NCI-H446 treated with DMSO at 0.1 percent for 48 hours (cell line): ENCODE data around the gene TBXT.
"Not testable (repeated sequence)": the region's sequence is repeated elsewhere in the genome, so short reads cannot be mapped to it uniquely, and the experiment has no call there.

Experiments
- DNase-seq: peaks from one replicate; lab custom pipeline; 2025; lab: John Stamatoyannopoulos, UW

The TBXT gene

DNA sequence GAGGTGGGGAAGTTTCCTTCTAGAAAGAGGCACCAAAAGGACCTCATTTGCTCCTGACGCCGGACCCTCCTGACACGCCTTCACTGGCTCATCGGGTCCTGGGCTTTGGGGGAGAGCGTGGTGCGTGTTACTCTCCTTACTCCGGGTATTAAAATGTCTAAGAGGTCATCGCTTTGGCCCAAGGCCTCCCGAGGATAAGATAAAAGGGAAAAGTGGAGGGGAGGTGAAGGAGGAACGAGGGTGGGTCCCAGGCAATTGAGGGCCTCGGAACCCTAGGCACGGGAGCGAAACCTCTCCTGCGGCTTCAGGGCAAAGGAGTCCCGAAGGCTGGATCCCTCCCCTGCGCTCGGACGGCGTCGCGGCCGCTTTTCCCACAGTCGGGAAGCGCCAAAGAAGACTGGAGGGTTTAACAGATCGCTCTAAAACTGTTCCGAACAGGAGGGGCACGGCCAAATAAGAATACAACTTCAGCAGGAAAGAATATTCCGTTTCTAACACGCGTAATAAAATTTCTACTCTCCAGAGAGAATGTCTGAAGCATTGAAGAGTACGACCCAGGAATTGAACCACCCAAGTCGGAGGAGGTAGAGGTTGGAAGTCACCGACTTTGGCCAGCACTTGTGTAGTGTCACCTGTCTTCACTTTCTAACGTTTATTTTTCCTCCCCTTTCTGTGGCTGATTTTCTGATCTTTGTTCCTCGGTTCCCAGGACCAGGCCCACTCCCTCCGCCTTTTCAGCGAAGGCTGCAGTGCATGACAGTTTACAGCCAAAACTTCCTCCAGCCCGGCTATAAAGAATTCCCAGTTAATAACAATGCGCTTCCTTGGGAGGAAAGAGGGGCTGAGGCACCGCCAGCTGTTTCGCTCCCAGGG, 2.1 kb upstream of the TBXT start:
- DNase-seq, result no peak

DNA sequence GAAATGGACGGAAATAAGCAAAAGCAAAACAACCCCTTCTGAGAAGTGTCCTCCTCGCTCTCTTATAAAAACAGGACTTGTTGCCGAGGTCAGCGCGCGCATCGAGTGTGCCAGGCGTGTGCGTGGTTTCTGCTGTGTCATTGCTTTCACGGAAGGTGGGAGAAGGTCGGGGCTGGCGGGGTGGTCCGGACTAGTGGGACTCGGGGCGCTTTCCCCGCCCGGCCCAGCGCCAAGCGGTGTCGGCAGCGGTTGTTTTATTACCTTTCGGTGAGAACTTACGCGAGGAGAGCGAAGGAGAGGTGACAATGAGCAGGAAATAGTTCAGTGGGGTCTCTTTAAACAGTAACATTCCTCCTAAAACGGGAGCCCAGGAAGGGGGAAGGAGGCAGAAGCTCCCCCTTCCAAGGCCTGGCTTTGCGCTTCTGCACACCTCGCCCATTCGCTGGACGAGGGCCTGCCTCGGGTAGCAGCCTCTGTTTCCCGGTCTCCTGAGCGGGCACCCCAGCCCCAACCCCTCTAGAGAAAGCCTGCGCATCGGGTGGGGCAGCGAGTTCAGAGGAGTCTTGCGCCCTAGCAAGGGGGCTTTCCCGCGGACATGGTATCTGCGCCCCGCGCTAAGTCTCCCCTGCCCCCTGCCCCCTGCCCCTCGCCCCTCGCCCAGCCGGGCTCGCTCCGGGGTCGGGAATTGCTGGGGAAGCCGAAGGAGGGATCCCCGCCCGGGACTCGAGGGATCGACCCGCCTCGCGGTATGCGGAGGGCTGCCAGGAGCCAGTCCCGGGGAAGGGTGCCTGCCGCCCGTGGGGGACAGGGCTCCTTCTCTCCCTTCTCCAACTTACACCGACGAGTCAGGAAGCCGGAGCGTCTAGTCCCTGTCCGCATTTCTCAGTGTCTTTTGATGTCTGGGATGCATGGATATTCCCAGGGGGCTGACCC, 1.2 kb upstream of the TBXT start:
- DNase-seq, result no peak

DNA sequence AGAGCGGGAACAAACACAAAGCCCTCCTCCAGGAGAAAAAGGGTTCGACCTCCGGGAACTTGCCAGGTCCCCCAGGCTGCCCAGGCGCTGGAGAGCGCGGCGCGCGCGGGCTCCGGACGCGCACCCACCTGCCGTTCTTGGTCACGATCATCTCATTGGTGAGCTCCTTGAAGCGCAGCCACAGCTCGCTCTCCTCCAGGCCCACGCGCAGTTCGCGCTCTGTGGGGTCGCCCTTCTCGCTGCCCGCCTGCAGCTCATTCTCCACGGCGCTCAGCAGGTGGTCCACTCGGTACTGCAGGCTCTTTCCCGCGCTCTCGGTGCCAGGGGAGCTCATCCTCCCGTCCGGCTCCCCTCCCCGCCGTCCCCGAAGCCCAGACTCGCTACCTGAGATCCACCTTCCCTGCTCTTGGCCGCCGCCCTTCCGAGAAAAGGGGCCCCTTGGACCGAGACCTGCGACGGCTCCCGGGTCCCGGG, 356 bp downstream of the TBXT start:
- no peak for DNase-seq

DNA sequence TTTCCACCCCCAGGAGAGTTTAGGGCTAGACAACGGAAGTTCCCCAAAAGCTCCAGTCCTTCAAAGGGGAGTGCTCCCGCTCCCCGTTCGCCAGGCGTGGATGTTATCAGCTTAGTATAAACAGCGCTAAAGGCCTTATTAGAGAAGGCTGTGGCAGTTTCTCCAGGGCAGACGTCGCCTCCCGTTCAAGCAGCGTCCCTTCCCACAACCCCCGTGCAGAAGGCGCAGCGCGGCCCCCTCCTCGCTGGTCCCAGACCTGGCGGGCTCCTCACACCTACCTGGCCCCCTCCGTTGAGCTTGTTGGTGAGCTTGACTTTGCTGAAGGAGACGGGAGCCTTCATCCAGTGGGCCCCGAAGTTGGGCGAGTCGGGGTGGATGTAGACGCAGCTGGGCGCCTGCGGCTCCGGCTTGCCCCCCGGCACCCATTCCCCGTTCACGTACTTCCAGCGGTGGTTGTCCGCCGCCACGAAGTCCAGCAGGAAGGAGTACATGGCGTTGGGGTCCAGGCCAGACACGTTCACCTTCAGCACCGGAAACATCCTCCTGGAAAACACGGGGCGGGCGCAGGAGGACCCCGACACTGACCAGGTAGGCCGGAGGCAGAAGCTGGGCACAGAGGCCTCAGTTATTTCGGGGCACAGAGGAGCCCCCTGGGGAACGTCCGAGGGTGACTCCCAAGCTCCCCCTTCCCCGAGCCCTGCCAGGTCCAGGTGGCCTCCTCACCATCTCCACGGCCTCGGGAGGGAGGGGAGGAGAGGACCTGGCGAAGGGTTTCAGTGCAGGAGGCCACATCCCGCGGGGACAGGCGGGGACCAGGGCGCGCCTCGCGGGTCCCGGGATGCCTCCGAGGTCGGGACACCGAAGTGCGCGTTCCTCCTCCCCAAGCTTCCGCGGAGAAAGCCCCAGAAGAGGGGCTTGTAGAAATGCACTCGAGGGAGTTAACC, 1.1 kb downstream of the TBXT start:
- no peak for DNase-seq

DNA sequence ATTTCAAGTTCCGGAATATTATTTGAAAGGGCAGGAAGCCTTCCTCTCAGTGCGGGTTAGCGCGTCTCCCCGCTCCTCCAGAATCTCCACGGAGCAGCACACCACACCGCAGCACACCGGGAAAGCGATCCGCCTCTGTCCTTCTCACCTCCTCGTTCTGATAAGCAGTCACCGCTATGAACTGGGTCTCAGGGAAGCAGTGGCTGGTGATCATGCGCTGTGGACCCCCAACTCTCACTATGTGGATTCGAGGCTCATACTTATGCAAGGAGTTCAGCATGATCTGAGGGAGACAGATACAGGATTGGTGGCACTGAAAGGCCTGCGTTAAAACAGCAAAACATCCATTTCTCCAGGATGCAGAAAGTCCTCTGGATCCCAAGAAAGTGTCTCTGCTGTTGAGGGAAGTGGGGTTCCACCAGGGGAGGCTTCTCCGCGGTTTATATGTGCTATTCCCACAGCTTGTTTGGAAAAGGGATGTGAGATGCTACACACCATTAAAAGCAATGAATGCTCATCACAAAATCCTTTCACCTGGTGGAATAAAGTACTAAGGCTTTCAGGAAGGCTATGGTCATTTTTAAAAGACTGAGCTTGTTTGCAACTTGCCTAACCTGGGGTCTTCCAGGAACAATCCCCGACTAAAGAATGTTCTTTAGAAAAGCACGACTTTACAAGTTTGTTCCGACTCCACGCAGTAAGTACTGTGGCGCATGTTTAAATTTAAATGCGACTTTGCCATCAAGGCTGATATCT, 1.9 kb downstream of the TBXT start:
- DNase-seq, result no peak

DNA sequence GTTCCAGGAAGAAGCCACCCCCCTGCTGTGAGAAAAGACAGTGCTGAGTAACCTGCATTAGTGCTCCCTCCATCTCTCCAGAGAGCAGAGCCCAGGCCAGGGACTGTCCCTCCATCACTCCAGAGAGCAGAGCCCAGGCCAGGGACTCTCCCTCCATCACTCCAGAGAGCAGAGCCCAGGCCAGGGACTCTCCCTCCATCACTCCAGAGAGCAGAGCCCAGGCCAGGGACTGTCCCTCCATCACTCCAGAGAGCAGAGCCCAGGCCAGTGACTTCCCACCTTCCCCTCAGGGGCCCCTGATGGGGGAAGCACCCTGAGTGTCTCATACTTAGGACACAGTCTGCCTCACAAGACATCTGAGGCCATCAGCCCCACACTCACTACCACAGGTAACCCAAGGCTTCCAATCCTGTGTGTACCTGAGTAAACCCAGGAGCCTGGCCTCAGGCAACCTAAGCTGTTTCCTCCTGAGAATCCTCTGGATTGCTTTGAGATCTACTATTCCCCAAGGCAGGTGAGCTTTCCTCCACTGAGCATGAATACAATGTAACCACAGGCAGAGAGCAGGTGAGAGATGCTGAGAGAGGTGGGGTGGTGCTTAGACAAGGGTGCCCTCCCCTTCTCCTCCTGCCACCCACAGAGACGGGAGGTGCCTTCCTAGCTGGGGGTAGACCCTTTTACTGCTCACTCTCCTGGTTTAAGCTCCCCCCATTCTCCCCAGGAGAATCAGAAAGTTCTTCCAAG, 4.9 kb downstream of the TBXT start:
- no peak for DNase-seq

DNA sequence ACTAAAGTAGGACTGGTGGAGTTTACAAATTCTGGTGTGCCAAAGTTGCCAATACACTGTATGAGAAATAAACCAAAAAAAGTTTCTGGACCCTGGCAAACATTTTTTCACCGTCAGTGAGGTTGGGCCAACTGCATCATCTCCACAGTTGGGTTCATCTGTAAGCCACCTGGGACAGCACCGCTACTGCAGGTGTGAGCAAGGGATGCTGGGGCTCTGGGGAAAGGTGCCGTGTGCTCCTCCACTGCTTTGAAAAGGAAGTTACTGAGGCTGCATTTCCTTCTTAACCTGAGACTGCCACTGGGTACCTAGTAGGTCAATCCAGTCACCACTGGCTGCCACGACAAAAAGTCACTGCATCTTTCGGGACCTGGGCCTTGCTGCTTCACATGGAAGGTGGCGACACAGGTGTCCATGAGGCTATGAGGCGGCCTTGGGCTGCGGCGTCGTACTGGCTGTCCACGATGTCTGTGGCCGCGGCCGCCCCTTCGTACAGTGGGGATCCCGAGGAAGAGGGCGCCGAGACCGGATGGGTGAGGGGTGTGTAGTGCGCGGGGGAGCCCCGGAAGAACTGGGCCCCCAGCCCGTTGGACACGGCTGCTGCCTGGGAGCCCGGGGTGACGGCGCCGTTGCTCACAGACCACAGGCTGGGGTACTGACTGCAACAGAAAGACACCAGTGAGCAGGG, 9.6 kb downstream of the TBXT start:
- no peak for DNase-seq

DNA sequence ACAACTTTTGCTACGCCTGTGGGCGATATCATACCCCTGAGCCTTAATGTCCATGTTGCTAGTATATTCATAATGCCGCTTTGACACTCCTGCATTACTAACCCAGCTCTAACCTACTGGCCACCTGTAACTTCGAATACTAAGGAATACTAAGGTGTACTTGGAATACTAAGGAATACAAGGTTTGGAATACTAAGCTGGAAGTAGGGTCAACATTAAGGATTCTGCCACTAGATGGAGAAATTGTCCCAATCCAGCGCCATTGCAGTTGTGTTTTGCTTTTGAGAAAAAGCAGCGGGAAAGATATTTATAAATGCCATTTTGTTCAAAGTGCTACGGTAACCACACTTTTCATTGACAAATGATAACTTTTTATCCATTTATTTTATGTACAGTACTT, 10.7 kb downstream of the TBXT start:
- DNase-seq, result no peak

DNA sequence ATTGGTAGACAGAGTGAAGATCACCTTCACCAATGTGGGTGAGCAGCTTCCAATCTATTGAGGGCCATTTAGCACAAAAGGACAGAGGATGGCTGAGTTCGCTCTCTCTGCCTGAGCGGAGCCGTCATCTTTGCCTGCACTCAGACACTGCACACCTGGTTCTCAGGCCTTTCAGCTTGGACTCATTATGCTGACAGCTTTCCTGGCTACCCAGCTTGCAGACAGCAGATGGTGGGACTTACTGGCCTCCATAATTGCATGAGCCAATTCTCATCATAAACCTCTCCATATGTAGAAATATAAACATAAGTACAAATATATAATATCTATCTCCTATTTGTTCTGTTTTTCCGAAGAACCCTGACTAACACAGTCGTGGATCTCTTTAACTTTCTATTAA, 13.7 kb downstream of the TBXT start:
- DNase-seq, result no peak

DNA sequence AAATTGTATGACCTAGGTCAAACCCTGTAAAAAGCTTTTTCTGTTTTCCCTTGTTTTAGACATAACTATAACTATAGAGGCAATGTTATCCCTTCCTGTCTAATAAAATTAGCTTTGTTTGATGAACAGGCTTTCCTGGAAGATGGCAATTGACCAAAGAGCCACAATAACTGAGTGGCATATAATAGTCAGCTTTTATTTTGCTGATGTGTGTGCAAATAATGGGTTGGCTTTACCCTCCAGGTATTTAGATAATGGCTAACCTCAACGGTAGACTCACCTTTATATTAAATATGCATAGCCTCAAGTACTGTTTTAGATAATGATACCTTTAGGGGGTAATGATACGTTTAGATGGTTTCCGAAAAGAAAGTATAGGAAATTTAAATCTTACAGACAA, 15.0 kb downstream of the TBXT start:
- DNase-seq, result no peak

DNA sequence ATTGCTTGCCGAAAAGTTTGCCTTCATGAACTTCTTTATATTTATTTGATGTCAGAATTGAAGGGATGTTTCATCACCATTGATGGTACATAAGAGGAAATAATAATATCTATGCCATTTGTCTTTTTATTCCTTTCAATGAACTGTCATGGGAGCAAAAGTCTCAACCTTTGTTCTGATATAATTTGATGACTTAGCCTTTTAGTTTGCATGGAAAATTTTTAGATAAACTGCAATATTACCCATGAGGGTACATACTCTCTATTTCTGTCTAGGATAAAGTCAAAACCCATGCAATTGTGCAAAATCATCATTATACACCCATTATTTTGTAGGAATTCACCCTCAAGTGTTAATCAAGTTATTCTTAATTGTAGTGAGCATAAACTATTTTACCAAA, 15.9 kb downstream of the TBXT start:
- no peak for DNase-seq

DNA sequence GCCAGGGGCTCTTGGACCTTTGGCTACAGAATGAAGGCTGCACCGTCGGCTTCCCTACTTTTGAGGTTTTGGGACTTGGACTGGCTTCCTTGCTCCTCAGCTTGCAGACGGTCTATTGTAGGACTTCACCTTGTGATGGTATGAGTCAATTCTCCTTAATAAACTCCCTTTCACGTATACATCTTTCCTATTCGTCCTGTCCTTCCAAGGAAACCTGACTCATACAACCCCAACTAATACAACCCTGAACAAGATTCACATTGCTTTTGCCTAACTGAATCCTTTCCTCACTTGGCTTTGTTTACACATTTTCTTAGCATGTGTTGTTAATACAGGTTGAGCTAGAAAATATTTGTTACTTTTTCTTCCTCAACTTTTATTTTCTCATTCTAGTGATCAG, 21.9 kb downstream of the TBXT start:
- no peak for DNase-seq

DNA sequence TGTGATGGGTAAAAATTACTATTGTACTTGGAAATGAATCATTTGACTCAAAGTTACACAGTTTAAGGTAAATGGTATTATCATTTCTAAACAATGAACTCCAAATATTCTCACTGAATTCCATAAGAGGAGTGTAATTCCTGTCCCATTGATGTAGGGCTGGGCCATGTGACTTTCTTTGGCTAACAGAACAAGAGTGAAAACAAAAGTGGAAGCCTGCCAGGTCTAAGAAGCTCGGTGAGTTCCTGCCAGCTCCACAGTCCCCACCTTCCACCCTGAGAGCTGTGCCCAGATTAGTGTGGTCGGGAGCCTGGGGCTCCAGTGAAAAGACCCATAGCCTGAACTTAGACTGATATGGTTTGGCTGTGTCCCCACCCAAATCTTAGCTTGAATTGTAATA, 24.6 kb downstream of the TBXT start:
- no peak for DNase-seq

DNA sequence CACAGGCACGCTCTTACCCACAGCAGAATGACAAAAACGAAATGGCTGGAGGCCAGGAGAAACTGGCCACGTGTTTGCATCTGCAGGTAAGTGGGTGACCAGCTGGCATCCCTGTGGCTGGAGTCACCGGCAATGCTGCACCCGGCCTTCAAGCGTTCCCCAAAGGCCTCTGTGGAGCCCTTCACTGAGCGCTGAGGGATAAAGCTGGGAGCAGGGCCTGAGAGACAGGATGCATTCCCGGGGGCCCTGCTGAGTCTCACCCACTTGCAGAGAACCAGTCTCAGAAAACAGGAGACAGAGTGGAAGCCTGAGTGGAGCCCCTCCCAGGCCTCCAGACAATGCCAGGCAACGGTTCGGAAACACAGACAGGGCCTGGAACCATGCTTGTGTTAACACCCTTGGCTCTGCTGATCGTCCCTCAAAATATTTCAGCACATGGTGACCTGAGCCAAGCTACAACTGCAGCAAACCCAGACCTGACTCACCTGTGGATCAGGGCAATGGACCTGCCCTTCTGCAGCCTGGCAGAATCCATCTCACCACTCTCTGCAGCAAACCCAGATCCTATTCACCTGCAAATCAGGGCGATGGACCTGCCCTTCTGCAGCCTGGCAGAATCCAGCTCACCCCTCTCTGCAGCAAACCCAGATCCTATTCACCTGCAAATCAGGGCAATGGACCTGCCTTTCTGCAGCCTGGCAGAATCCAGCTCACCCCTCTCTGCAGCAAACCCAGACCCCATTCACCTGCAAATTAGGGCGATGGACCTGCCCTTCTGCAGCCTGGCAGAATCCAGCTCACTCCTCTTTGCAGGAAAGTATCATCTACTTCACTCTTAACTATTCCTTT, 39.8 kb downstream of the TBXT start:
- DNase-seq, result no peak

DNA sequence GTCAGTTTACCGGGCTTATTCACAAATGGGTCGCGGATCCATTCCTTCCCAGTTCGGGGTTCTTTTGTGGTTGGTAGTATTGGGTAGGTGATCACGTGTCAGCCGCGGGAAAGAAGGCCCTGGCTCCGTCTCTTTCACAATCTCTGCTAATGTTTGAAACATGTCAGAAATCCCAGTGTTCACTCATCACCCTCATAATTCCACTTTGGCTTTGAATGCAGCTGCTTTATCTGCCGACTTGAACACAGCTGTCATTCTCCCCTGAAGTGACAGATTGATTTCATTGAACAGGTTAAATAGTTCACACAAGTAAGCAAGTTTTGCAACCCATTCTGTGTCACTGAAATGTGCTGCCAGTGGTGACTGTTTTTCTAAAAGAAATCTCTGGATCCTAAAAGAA, 44.5 kb downstream of the TBXT start:
- DNase-seq, result not testable (repeated sequence)

DNA sequence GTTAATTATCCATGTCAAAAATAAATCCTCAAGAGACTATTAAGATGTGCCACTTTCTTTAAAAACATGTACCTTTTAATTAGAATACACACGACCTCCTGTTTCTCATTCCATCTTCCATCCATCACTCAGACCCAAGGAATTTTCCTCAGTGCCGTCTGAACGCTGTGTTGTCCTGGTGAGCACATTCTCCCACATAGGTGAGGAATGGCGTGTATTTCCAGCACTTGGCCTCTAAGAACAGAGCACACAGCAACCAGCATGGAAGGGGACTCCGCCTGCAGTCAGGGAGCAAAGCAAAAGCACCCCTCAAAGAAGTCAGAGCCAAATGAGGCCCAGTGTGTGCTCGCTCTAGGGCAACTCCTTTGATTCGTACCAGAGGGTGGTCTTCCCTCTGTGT, 45.9 kb downstream of the TBXT start:
- no peak for DNase-seq

DNA sequence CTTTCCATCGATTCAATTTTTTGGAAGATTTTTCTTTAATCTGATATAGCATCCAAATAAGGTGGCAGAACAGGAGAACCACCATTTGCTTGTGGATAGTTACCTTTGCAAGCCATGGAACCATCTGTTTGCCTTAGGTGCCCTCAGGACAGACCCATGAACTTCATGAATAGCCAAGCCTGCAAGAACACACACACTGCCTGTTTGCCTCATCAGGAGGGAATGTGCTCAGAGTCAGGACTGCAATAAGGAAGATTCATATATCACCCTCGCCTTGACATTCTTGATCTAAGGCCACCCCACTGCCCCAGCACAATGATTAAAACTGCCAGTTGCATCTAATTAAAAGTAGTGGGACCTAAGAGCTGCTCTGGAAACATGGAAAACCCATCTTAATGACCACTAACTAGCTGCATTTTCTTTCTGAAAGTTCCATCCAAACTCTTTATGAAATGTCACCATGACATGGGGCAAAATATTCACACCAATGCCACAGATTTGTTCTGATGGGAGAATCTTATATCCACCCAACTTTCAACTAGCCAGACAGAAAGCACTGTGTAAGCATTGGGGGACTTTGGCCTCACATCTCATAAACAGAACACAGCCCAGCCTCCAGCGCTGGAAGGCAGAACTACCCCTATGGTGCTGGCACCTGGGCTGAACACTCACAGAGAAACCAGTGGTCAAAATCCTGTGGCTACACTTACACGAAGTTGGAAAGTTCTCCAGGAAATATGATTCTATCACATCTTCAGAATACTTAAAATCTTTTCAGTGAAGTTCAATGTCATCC, 48.3 kb downstream of the TBXT start:
- DNase-seq, result no peak

DNA sequence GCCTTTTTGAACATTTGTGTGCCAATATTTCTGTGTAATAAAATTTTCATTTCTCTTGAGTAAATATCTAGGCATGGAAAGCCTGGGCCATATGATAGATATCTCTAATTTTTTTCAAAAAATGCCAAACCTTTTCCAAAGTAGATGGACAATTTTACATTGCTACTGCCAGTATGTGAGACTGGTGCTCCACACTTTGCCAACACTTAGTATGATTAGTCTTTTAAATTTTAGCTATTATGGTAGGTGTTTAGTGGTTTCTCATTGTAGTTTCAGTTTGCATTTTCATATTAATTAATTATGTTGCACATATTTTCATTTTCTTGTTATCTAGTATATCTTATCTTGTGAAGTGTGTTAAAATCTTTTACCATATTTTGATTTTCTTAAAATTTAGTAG, 52.0 kb downstream of the TBXT start:
- no peak for DNase-seq
